ENCODE results near the gene WASF3. TPM values are rescaled to one million over a fixed set of nuclear protein-coding genes. Genes with fewer than 3 reads are reported as not detected.
A peak's percentile ranks its signal among the peaks of the same experiment; 100 is the strongest.

WASF3 gene
- polyA plus RNA-seq (ENCODE audit: insufficient read length in 4 of 4): 10 to 100 TPM; 46.8 to 60.7 (median 58.3) TPM

GRCh38 chr13:26557393-26558073 lies at the start of gene WASF3:
Gene WASF3, plus strand, starts transcription at chr13:26557683. Its CDS starts 84,588 bp downstream, at chr13:26642271.
- peak; percentile 83 to 93 (median 90) for DNase-seq (ENCODE audit: low read depth in 4 of 4, low spot score in 3 of 4)

- DNase-seq (ENCODE audit: low read depth in 4 of 4, low spot score in 3 of 4): no peak
These were observed 48.6 kb upstream of the WASF3 start for GRCh38 chr13:26508885-26509284.

- no peak for DNase-seq (ENCODE audit: low read depth in 4 of 4, low spot score in 3 of 4)
These were observed 48.0 kb upstream of the WASF3 start for GRCh38 chr13:26509491-26509890.

- DNase-seq (ENCODE audit: low read depth in 4 of 4, low spot score in 3 of 4): no peak
These were observed 43.6 kb upstream of the WASF3 start for GRCh38 chr13:26513931-26514330.

GRCh38 chr13:26515721-26516120 lies 41.8 kb upstream of the WASF3 start:
- DNase-seq (ENCODE audit: low read depth in 4 of 4, low spot score in 3 of 4): no peak

- no peak for DNase-seq (ENCODE audit: low read depth in 4 of 4, low spot score in 3 of 4)
These were observed 39.5 kb upstream of the WASF3 start for GRCh38 chr13:26517936-26518335.

GRCh38 chr13:26518451-26518959 lies 39.0 kb upstream of the WASF3 start:
- no peak for DNase-seq (ENCODE audit: low read depth in 4 of 4, low spot score in 3 of 4)

- no peak for DNase-seq (ENCODE audit: low read depth in 4 of 4, low spot score in 3 of 4)
These were observed 34.9 kb upstream of the WASF3 start for GRCh38 chr13:26522571-26522970.

- no peak for DNase-seq (ENCODE audit: low read depth in 4 of 4, low spot score in 3 of 4)
These were observed 34.5 kb upstream of the WASF3 start for GRCh38 chr13:26523007-26523406.

- DNase-seq (ENCODE audit: low read depth in 4 of 4, low spot score in 3 of 4): no peak
These were observed 32.0 kb upstream of the WASF3 start for GRCh38 chr13:26525528-26525927.

GRCh38 chr13:26526702-26527216 lies 30.7 kb upstream of the WASF3 start:
- no peak for DNase-seq (ENCODE audit: low read depth in 4 of 4, low spot score in 3 of 4)

- no peak for DNase-seq (ENCODE audit: low read depth in 4 of 4, low spot score in 3 of 4)
These were observed 29.0 kb upstream of the WASF3 start for GRCh38 chr13:26528527-26528926.

- peak in 3 of 4 donors; percentile 40 to 56 (median 51) for DNase-seq (ENCODE audit: low read depth in 4 of 4, low spot score in 3 of 4)
These were observed 28.0 kb upstream of the WASF3 start for GRCh38 chr13:26529441-26529840.

GRCh38 chr13:26531742-26532141 lies 25.7 kb upstream of the WASF3 start:
- DNase-seq (ENCODE audit: low read depth in 4 of 4, low spot score in 3 of 4): no peak

GRCh38 chr13:26534036-26534726 lies 23.3 kb upstream of the WASF3 start:
- no peak for DNase-seq (ENCODE audit: low read depth in 4 of 4, low spot score in 3 of 4)

- DNase-seq (ENCODE audit: low read depth in 4 of 4, low spot score in 3 of 4): no peak
These were observed 18.8 kb upstream of the WASF3 start for GRCh38 chr13:26538363-26539317.

GRCh38 chr13:26539738-26540292 lies 17.7 kb upstream of the WASF3 start:
- DNase-seq (ENCODE audit: low read depth in 4 of 4, low spot score in 3 of 4): no peak

- DNase-seq (ENCODE audit: low read depth in 4 of 4, low spot score in 3 of 4): no peak
These were observed 17.1 kb upstream of the WASF3 start for GRCh38 chr13:26540334-26540733.

GRCh38 chr13:26541041-26541440 lies 16.4 kb upstream of the WASF3 start:
- DNase-seq (ENCODE audit: low read depth in 4 of 4, low spot score in 3 of 4): no peak

Data from left renal pelvis (tissue), 4 donors.